ENCODE results near the gene SLC2A1. TPM values are rescaled to one million over a fixed set of nuclear protein-coding genes. Genes with fewer than 3 reads are reported as not detected.

Gene SLC2A1
- polyA plus RNA-seq, 1 donor (not counting 4 experiments of a cell fraction or from before 2014, with no cell fraction given), result 689 TPM

DNA sequence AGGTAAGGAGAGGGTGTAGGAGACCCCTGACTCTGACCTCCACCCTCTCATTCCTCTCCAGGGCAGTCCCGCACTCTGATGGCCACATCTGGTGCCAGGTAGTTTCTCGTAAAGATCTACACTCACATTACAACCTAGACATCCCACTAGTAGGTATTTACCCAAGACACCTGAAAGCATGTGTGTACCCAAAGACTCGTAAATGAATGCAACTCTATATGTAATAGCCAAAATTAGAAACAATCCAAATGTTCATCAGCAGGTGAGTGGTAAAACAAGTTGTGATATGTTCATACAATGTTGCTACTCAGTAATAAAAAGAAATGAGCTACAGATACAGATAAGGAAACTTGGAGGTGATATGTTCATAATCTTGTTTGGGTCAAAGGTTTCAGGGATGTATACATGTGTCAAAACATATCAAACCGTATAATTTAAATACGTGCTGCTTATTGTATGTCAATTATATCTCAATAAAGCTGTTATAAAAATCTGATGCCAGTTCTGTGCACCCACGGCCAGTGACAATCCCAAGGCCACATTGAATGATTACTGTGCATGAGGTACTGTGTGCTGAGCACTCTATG lies 37.8 kb upstream of the SLC2A1 start:
- no peak for TF ChIP-seq CTCF (optimal IDR thresholded peaks at IDR 0.05 in 1 of 3, IDR thresholded peaks at IDR 0.05 in 1 of 3, conservative IDR thresholded peaks at IDR 0.05 in 1 of 3; ENCODE audit: extremely low read depth in 1 of 3, insufficient read depth in 2 of 3, low read length in 3 of 3)
- TF ChIP-seq EZH2 (IDR thresholded peaks at IDR 0.05; ENCODE audit: low read length), result no peak
- DNase-seq (ENCODE audit: low read depth, low spot score) (no peak), FAIRE-seq (no peak)
- Histone ChIP-seq H4K20me1 (ENCODE audit: control insufficient read depth, extremely low read depth, insufficient read depth, low read length) (no peaks in the 10 kb centered on the region), H3K4me1 (ENCODE audit: control insufficient read depth, extremely low read depth, insufficient read depth, low read length) (no peaks in the 10 kb centered on the region), H3K9me1 (ENCODE audit: control insufficient read depth, extremely low read depth, insufficient read depth, low read length) (no peaks in the 10 kb centered on the region), H3K27me3 (ENCODE audit: control insufficient read depth, extremely low read depth, insufficient read depth, low read length) (no peaks in the 10 kb centered on the region), H3K9ac (ENCODE audit: control insufficient read depth, extremely low read depth, insufficient read depth, low read length) (no peak overlapping the region), H3K79me2 (ENCODE audit: control insufficient read depth, insufficient read depth, low read length) (no peaks in the 10 kb centered on the region), H3K36me3 (ENCODE audit: control insufficient read depth in 2 of 2, extremely low read depth in 1 of 2, insufficient read depth in 2 of 2, low read length in 2 of 2) (peaks cover 0 to 5% of the 10 kb centered on the region in 2 experiments), H3K4me3 (ENCODE audit: control insufficient read depth in 2 of 3, extremely low read depth in 1 of 3, insufficient read depth in 2 of 3, low read depth in 1 of 3, low read length in 3 of 3) (no peak overlapping the region), H3K9me3 (ENCODE audit: control insufficient read depth, low read depth, low read length) (no peaks in the 10 kb centered on the region), H3K4me2 (ENCODE audit: control insufficient read depth, extremely low read depth, insufficient read depth, low read depth, low read length) (no peak overlapping the region), H3K27ac (ENCODE audit: control insufficient read depth, insufficient read depth, low read length) (no peak overlapping the region), H2AFZ (ENCODE audit: control insufficient read depth, low read length) (no peak overlapping the region)
- dilution Hi-C loops (cut with MboI; ENCODE audit: extremely low pct_ligation_motif_present, low sequenced_read_pairs), result no loop called here

- no peaks in the 10 kb centered on the region for H3K27me3 ChIP-seq (ENCODE audit: control insufficient read depth, extremely low read depth, insufficient read depth, low read length)
- no peaks in the 10 kb centered on the region for H3K79me2 ChIP-seq (ENCODE audit: control insufficient read depth, insufficient read depth, low read length)
- no peak overlapping the region for H3K4me2 ChIP-seq (ENCODE audit: control insufficient read depth, extremely low read depth, insufficient read depth, low read depth, low read length)
- peaks cover 0 to 8% of the 10 kb centered on the region in 2 experiments for H3K36me3 ChIP-seq (ENCODE audit: control insufficient read depth in 2 of 2, extremely low read depth in 1 of 2, insufficient read depth in 2 of 2, low read length in 2 of 2)
- FAIRE-seq, result no peak
- H2AFZ ChIP-seq (ENCODE audit: control insufficient read depth, low read length), result no peak overlapping the region
- no peaks in the 10 kb centered on the region for H3K9me1 ChIP-seq (ENCODE audit: control insufficient read depth, extremely low read depth, insufficient read depth, low read length)
- TF ChIP-seq EZH2 (IDR thresholded peaks at IDR 0.05; ENCODE audit: low read length) (no peak), CTCF (optimal IDR thresholded peaks at IDR 0.05 in 1 of 3, IDR thresholded peaks at IDR 0.05 in 1 of 3, conservative IDR thresholded peaks at IDR 0.05 in 1 of 3; ENCODE audit: extremely low read depth in 1 of 3, insufficient read depth in 2 of 3, low read length in 3 of 3) (no peak)
- DNase-seq (ENCODE audit: low read depth, low spot score), result no peak
- H3K27ac ChIP-seq (ENCODE audit: control insufficient read depth, insufficient read depth, low read length), result no peak overlapping the region
- H3K4me3 ChIP-seq (ENCODE audit: control insufficient read depth in 2 of 3, extremely low read depth in 1 of 3, insufficient read depth in 2 of 3, low read depth in 1 of 3, low read length in 3 of 3), result no peak overlapping the region
- dilution Hi-C loops (cut with MboI; ENCODE audit: extremely low pct_ligation_motif_present, low sequenced_read_pairs), result no loop called here
- no peak overlapping the region for H3K9ac ChIP-seq (ENCODE audit: control insufficient read depth, extremely low read depth, insufficient read depth, low read length)
- H3K9me3 ChIP-seq (ENCODE audit: control insufficient read depth, low read depth, low read length), result no peaks in the 10 kb centered on the region
- H3K4me1 ChIP-seq (ENCODE audit: control insufficient read depth, extremely low read depth, insufficient read depth, low read length), result no peaks in the 10 kb centered on the region
- no peaks in the 10 kb centered on the region for H4K20me1 ChIP-seq (ENCODE audit: control insufficient read depth, extremely low read depth, insufficient read depth, low read length)
These were observed 35.0 kb upstream of the SLC2A1 start for GRCh38 chr1:42993502-42994136.
